GM18907 (cell line): ENCODE results near the gene SGCE.

Source experiments
- ATAC-seq: cut with Tn5 transposase; IDR thresholded peaks from one replicate; pipeline ENCODE4 v1.9.1; 2021; ENCODE audit warnings: mild to moderate bottlenecking, moderate library complexity; ENCODE audit not compliant: unreplicated experiment

SGCE gene

GRCh38 chr7:94630855-94631254 is 25.1 kb downstream of the SGCE start:
- no peak for ATAC-seq

- ATAC-seq, result no peak
Observed at GRCh38 chr7:94623820-94624219, 32.1 kb downstream of the SGCE start.

GRCh38 chr7:94621120-94621519 is 34.8 kb downstream of the SGCE start:
- ATAC-seq, result peak; percentile 16

GRCh38 chr7:94620703-94621118 is 35.2 kb downstream of the SGCE start:
- peak; percentile 100 for ATAC-seq

- ATAC-seq, result no peak
Observed at GRCh38 chr7:94618126-94618525, 37.8 kb downstream of the SGCE start.

GRCh38 chr7:94616855-94617254 is 39.1 kb downstream of the SGCE start:
- no peak for ATAC-seq

- no peak for ATAC-seq
Observed at GRCh38 chr7:94615666-94616065, 40.3 kb downstream of the SGCE start.

- no peak for ATAC-seq
Observed at GRCh38 chr7:94612661-94613060, 43.3 kb downstream of the SGCE start.

- ATAC-seq, result no peak
Observed at GRCh38 chr7:94612253-94612652, 43.7 kb downstream of the SGCE start.

GRCh38 chr7:94609561-94609960 is 46.4 kb downstream of the SGCE start:
- no peak for ATAC-seq

GRCh38 chr7:94605031-94605430 is 50.9 kb downstream of the SGCE start:
- ATAC-seq, result no peak

GRCh38 chr7:94602181-94602580 is 53.8 kb downstream of the SGCE start:
- no peak for ATAC-seq

- no peak for ATAC-seq
Observed at GRCh38 chr7:94600267-94600666, 55.7 kb downstream of the SGCE start.

GRCh38 chr7:94595717-94596116 is 60.2 kb downstream of the SGCE start:
- ATAC-seq, result no peak

GRCh38 chr7:94594882-94595281 is 61.1 kb downstream of the SGCE start:
- ATAC-seq, result no peak

GRCh38 chr7:94591176-94591575 is 64.8 kb downstream of the SGCE start:
- peak; percentile 65 for ATAC-seq

- ATAC-seq, result no peak
Observed at GRCh38 chr7:94590526-94591162, 65.3 kb downstream of the SGCE start.

GRCh38 chr7:94588075-94588474 is 67.9 kb downstream of the SGCE start:
- no peak for ATAC-seq

GRCh38 chr7:94584113-94584512 is 71.8 kb downstream of the SGCE start:
- no peak for ATAC-seq

- ATAC-seq, result no peak
Observed at GRCh38 chr7:94580601-94581000, 75.3 kb downstream of the SGCE start.

- ATAC-seq, result no peak
Observed at GRCh38 chr7:94579470-94579869, 76.5 kb downstream of the SGCE start.

GRCh38 chr7:94578614-94579013 is 77.3 kb downstream of the SGCE start:
- ATAC-seq, result no peak

- no peak for ATAC-seq
Observed at GRCh38 chr7:94577357-94577756, 78.6 kb downstream of the SGCE start.
